SK-N-SH (cell line): ENCODE measurements around the gene IRX6. TPM values are rescaled to one million over a fixed set of nuclear protein-coding genes. Genes with fewer than 3 reads are reported as not detected.

Experiments
- CTCF ChIA-PET: fragments of 300-600, 350-600 bp; formaldehyde crosslinking; extraction: SDS; loops from one replicate; lab custom pipeline; 2021; lab: Yijun Ruan, JAX
- POLR2A ChIA-PET: fragments of 350-600 bp; sonication (Branson Sonifier 250); formaldehyde crosslinking; extraction: SDS; loops from one replicate; lab custom pipeline; 2020; ENCODE audit warnings: antibody characterized with exemption, inconsistent platforms; lab: Yijun Ruan, JAX
- DNase-seq: peaks from one replicate; pipeline ENCODE4 v3.0.0; 2012
- H2AFZ ChIP-seq: fragments of 200-600 bp; sonication (generic); 2 replicates; pipeline ENCODE4 v1.8.1; 2016; ENCODE audit warnings: antibody characterized with exemption, mild to moderate bottlenecking, low read depth
- H3F3A ChIP-seq: fragments of 200-600 bp; sonication (generic); replicated peaks from 2 replicates; pipeline ENCODE3; 2016; ENCODE audit warnings: antibody characterized with exemption, mild to moderate bottlenecking; ENCODE audit not compliant: insufficient read depth
- H3K27ac ChIP-seq, 2 experiments: fragments of 200-500 bp in 1 of 2; fragments of 200-600 bp in 1 of 2; sonication (Bioruptor generic) in 1 of 2; sonication (generic), shearing (Covaris generic) in 1 of 2; 2 replicates each; pipeline versions ENCODE4 v1.5.1 to v1.6.1; 2014 to 2016; ENCODE audit warnings: low read depth in 2 of 2, inconsistent platforms in 1 of 2, low read length in 1 of 2, mild to moderate bottlenecking in 1 of 2, mixed read lengths in 1 of 2
- H3K27me3 ChIP-seq: fragments of 200-600 bp; sonication (generic), shearing (Covaris generic); 2 replicates; pipeline ENCODE4 v1.6.1; 2016; ENCODE audit warnings: mixed run types; ENCODE audit not compliant: insufficient read depth
- H3K36me3 ChIP-seq, 2 experiments: fragments of 200-500 bp in 1 of 2; fragments of 200-600 bp in 1 of 2; sonication (Bioruptor generic) in 1 of 2; sonication (generic) in 1 of 2; replicated peaks in 1 of 2; 2 replicates each; pipeline versions ENCODE3 to v1.5.1; 2014 to 2016; ENCODE audit warnings: low read length in 1 of 2, mild to moderate bottlenecking in 1 of 2; ENCODE audit not compliant: insufficient read depth in 2 of 2, control insufficient read depth in 1 of 2
- H3K4me1 ChIP-seq, 2 experiments: fragments of 200-500 bp in 1 of 2; fragments of 200-600 bp in 1 of 2; sonication (Bioruptor generic) in 1 of 2; sonication (generic), shearing (Covaris generic) in 1 of 2; 2 replicates each; pipeline versions ENCODE4 v1.5.1 to v1.6.1; 2014 to 2016; ENCODE audit warnings: low read depth in 1 of 2, low read length in 1 of 2, mixed run types in 1 of 2; ENCODE audit not compliant: insufficient read depth in 2 of 2, control insufficient read depth in 1 of 2
- H3K4me2 ChIP-seq: fragments of 200-600 bp; sonication (generic), shearing (Covaris generic); 2 replicates; pipeline ENCODE4 v1.6.1; 2017; ENCODE audit warnings: mixed run types
- H3K4me3 ChIP-seq, 2 experiments: fragments of 200-500 bp in 1 of 2; fragments of 200-600 bp in 1 of 2; sonication (Bioruptor generic) in 1 of 2; sonication (generic), shearing (Covaris generic) in 1 of 2; 2 replicates each; pipeline versions ENCODE4 v1.5.1 to v1.8.1; 2014 to 2016; ENCODE audit warnings: low read depth in 2 of 2, inconsistent platforms in 1 of 2, low read length in 1 of 2, mild to moderate bottlenecking in 1 of 2, mixed read lengths in 1 of 2, moderate library complexity in 1 of 2
- H3K79me2 ChIP-seq: fragments of 200-600 bp; sonication (generic); 2 replicates; pipeline ENCODE4 v1.8.1; 2017; ENCODE audit warnings: mild to moderate bottlenecking; ENCODE audit not compliant: insufficient read depth
- H3K9ac ChIP-seq: fragments of 200-600 bp; sonication (generic); 2 replicates; pipeline ENCODE4 v1.6.1; 2017; ENCODE audit warnings: mixed run types
- H3K9me2 ChIP-seq: fragments of 200-600 bp; sonication (generic); 2 replicates; pipeline ENCODE4 v1.6.1; 2017; ENCODE audit warnings: mixed run types
- H3K9me3 ChIP-seq: fragments of 200-600 bp; sonication (generic); 2 replicates; pipeline ENCODE4 v1.6.1; 2017; ENCODE audit warnings: mixed run types, mild to moderate bottlenecking, moderate library complexity
- H4K20me1 ChIP-seq: fragments of 200-600 bp; sonication (generic); 2 replicates; pipeline ENCODE4 v1.6.1; 2017; ENCODE audit warnings: mild to moderate bottlenecking, mixed run types; ENCODE audit not compliant: insufficient read depth
- CHD2 ChIP-seq: fragments of 150-350 bp; IDR thresholded peaks from 2 replicates; pipeline ENCODE4 v1.6.1; 2018; ENCODE audit warnings: low read length; ENCODE audit not compliant: partially characterized antibody
- EZH2phosphoT487 ChIP-seq: fragments of 200-600 bp; sonication (generic); IDR thresholded peaks from 2 replicates; pipeline ENCODE4 v1.6.1; 2017; ENCODE audit warnings: low read depth, mixed run types, mild to moderate bottlenecking, antibody characterized with exemption, moderate library complexity, borderline replicate concordance
- FOXJ3 ChIP-seq: sonication (generic); formaldehyde crosslinking; IDR thresholded peaks from 2 replicates; pipeline ENCODE4 v1.5.1; 2020; ENCODE audit warnings: mild to moderate bottlenecking, missing genetic modification reagents
- FOXM1 ChIP-seq: IDR thresholded peaks from 2 replicates; pipeline ENCODE4 v1.4.0; 2012; ENCODE audit warnings: low read depth, mild to moderate bottlenecking
- GABPA ChIP-seq: IDR thresholded peaks from 2 replicates; pipeline ENCODE4 v1.4.0; 2012; ENCODE audit warnings: low read depth, mild to moderate bottlenecking
- JUND ChIP-seq: IDR thresholded peaks from 2 replicates; pipeline ENCODE4 v1.4.0; 2012
- MXI1 ChIP-seq: IDR thresholded peaks from 2 replicates; pipeline ENCODE4 v1.6.1; 2012; ENCODE audit warnings: mild to moderate bottlenecking, low read depth, low read length, improper control_type of control experiment
- NFIC ChIP-seq: IDR thresholded peaks from 2 replicates; pipeline ENCODE4 v1.4.0; 2012; ENCODE audit warnings: borderline replicate concordance
- RCOR1 ChIP-seq: fragments of 150-350 bp; IDR thresholded peaks from 2 replicates; pipeline ENCODE4 v1.6.1; 2017; ENCODE audit warnings: antibody characterized with exemption, low read length
- SIN3A ChIP-seq: IDR thresholded peaks from 2 replicates; pipeline ENCODE4 v1.6.1; 2012; ENCODE audit warnings: low read depth, mild to moderate bottlenecking, low read length, moderate library complexity, borderline replicate concordance
- TAF1 ChIP-seq: IDR thresholded peaks from 2 replicates; pipeline ENCODE4 v1.6.1; 2012; ENCODE audit warnings: low read depth, mild to moderate bottlenecking, low read length, moderate library complexity, borderline replicate concordance
- TCF12 ChIP-seq: IDR thresholded peaks from 2 replicates; pipeline ENCODE4 v1.4.0; 2012
- YY1 ChIP-seq: IDR thresholded peaks from 2 replicates; pipeline ENCODE4 v1.4.0; 2012; ENCODE audit warnings: low read depth, mild to moderate bottlenecking
- WGBS: methylation state at CpG from one replicate; pipeline ENCODE4 v1.1.6; 2017; ENCODE audit warnings: low lambda C conversion rate; 5-methylcytosine and 5-hydroxymethylcytosine counted together
- polyA plus RNA-seq, 3 experiments: library from polyadenylated mRNA; depleted of rRNA; stranded (reverse); fragments of >200 nt; gene quantifications; 2 replicates each; pipeline ENCODE4 v1.2.3, GENCODE V29; 2012
- TF ChIP-seq, protein P1 (sequence below): IDR thresholded peaks from 2 replicates; pipeline ENCODE4 v1.4.0; 2012; ENCODE audit warnings: low read depth, borderline replicate concordance
- TF ChIP-seq, protein P2 (sequence below): IDR thresholded peaks from 2 replicates; pipeline ENCODE4; 2012
- TF ChIP-seq, protein P3 (sequence below): IDR thresholded peaks from 2 replicates; pipeline ENCODE4 v1.4.0; 2012; ENCODE audit warnings: low read depth, borderline replicate concordance
- TF ChIP-seq, protein P4 (sequence below): fragments of 200-600 bp; sonication (generic); IDR thresholded peaks from 2 replicates; pipeline ENCODE4 v1.6.1; 2017; ENCODE audit warnings: antibody characterized with exemption, mild to moderate bottlenecking, moderate library complexity

Gene IRX6
- polyA plus RNA-seq, 1 of the 3 experiments (the other 2 are of a cell fraction) = not detected

DNA sequence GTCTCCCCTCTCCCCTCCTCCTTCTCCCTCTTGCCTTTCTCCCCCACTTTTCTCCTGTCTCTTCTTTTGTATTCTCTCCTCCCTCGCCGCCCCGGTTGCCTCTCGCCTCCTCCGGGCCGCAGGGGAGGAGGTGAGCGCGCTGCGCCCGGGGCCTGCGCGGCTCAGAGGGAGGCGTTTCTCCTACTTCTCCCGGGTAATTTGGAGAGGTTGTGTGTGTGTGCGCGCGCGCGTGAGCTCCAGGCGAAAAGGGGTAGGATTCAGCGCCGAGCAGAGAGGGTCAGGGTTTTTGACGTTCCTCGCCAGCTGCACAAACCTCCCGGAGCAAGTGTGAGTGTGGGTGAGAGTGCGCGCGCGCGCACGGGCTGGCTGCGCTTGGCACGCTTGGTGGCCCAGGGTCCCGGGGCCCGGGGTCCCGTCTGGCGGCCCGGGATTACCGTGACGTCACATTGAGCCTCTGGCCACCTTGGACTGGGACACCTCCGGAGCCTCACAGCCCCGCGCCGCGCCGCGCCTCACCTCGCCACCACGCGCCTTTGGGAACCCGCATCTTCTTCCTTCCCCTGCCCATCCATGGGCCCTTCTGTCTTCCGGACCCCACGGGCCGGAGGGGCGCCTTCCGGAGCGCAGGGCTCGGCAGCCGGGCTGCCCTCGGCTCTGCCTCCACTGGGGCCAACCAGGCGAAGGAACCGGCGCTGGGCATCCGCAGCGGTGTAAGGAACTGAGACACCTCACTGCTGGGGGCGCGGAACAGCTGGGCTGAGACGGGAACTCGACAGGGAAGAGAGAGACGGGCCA is 479 bp downstream of the IRX6 start:
- no peak overlapping the region; a peak in 1 of 4 replicates for H3K27ac ChIP-seq
- H3K4me2 ChIP-seq = no peak overlapping the region; the same call in 1 of the 2 replicates

More for the DNA sequence above, 479 bp downstream of the IRX6 start:
- H3K79me2 ChIP-seq = no peaks in the 10 kb centered on the region
- no peaks in the 10 kb centered on the region for H4K20me1 ChIP-seq
- TF ChIP-seq FOXJ3 (CRISPR knock-in tag) (no peak), MXI1 (no peak), YY1 (no peak), TCF12 (no peak), GABPA (no peak), SIN3A (no peak), FOXM1 (no peak), RCOR1 (no peak), NFIC (no peak), TAF1 (no peak), JUND (no peak), CHD2 (no peak), EZH2phosphoT487 (no peak)
- TF ChIP-seq, protein P1, sequence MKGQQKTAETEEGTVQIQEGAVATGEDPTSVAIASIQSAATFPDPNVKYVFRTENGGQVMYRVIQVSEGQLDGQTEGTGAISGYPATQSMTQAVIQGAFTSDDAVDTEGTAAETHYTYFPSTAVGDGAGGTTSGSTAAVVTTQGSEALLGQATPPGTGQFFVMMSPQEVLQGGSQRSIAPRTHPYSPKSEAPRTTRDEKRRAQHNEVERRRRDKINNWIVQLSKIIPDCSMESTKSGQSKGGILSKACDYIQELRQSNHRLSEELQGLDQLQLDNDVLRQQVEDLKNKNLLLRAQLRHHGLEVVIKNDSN = no peak
- TF ChIP-seq, protein P2, sequence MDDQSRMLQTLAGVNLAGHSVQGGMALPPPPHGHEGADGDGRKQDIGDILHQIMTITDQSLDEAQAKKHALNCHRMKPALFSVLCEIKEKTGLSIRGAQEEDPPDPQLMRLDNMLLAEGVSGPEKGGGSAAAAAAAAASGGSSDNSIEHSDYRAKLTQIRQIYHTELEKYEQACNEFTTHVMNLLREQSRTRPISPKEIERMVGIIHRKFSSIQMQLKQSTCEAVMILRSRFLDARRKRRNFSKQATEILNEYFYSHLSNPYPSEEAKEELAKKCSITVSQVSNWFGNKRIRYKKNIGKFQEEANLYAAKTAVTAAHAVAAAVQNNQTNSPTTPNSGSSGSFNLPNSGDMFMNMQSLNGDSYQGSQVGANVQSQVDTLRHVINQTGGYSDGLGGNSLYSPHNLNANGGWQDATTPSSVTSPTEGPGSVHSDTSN = no peak
- TF ChIP-seq, protein P3, sequence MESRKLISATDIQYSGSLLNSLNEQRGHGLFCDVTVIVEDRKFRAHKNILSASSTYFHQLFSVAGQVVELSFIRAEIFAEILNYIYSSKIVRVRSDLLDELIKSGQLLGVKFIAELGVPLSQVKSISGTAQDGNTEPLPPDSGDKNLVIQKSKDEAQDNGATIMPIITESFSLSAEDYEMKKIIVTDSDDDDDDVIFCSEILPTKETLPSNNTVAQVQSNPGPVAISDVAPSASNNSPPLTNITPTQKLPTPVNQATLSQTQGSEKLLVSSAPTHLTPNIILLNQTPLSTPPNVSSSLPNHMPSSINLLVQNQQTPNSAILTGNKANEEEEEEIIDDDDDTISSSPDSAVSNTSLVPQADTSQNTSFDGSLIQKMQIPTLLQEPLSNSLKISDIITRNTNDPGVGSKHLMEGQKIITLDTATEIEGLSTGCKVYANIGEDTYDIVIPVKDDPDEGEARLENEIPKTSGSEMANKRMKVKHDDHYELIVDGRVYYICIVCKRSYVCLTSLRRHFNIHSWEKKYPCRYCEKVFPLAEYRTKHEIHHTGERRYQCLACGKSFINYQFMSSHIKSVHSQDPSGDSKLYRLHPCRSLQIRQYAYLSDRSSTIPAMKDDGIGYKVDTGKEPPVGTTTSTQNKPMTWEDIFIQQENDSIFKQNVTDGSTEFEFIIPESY = no peak
- TF ChIP-seq, protein P4, sequence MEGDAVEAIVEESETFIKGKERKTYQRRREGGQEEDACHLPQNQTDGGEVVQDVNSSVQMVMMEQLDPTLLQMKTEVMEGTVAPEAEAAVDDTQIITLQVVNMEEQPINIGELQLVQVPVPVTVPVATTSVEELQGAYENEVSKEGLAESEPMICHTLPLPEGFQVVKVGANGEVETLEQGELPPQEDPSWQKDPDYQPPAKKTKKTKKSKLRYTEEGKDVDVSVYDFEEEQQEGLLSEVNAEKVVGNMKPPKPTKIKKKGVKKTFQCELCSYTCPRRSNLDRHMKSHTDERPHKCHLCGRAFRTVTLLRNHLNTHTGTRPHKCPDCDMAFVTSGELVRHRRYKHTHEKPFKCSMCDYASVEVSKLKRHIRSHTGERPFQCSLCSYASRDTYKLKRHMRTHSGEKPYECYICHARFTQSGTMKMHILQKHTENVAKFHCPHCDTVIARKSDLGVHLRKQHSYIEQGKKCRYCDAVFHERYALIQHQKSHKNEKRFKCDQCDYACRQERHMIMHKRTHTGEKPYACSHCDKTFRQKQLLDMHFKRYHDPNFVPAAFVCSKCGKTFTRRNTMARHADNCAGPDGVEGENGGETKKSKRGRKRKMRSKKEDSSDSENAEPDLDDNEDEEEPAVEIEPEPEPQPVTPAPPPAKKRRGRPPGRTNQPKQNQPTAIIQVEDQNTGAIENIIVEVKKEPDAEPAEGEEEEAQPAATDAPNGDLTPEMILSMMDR = no peak
- no peaks in the 10 kb centered on the region for H3K9me3 ChIP-seq
- no peak overlapping the region for H3K9ac ChIP-seq
- DNase-seq = peak; percentile 68
- H3K4me1 ChIP-seq = peaks cover 0 to 10% of the 10 kb centered on the region in 2 experiments; a peak in 2 of 4 replicates
- no peaks in the 10 kb centered on the region for H3K27me3 ChIP-seq
- no peak overlapping the region for H2AFZ ChIP-seq
- no peaks in the 10 kb centered on the region for H3K36me3 ChIP-seq
- no peaks in the 10 kb centered on the region for H3K9me2 ChIP-seq
- POLR2A ChIA-PET = interaction anchor here (0.7 to 0.9 kb wide), 2 partner anchors 204 to 289 kb away, joined by 3 read pairs; no protein-coding TSS in a partner anchor
- CTCF ChIA-PET = interaction anchor here (0.6 to 4.2 kb wide), 56 partner anchors 9 to 1860 kb away, joined by 3 to 44 read pairs (median 4); partner anchors contain the start of gene IRX5
- no peaks in the 10 kb centered on the region for H3F3A ChIP-seq
- peak overlapping the region in 1 of 2 experiments; percentile 44; a peak in 2 of 4 replicates for H3K4me3 ChIP-seq
- WGBS = 5% methylated on average over 26 of the region's 70 CpGs
